A549 (cell line): ENCODE data around the gene COPE. TPM values are rescaled to one million over a fixed set of nuclear protein-coding genes. Genes with fewer than 3 reads are reported as not detected.

Experiments used
- ATAC-seq, 2 experiments: fragments of 200-7000 bp in 1 of 2; fragments of >200 bp in 1 of 2; cut with Nextera tagmentation in 1 of 2; cut with Tn5 transposase in 1 of 2; 3 replicates each; pipeline versions ENCODE4 v1.8.0 to v1.9.1; 2018 to 2020; ENCODE audit warnings: mild to moderate bottlenecking in 1 of 2, moderate library complexity in 1 of 2
- CTCF ChIA-PET: fragments of 300-600 bp; sonication (Branson Sonifier 250); formaldehyde crosslinking; extraction: SDS; loops from one replicate; lab custom pipeline; 2021; ENCODE audit warnings: antibody characterized with exemption, inconsistent platforms; lab: Yijun Ruan, JAX
- POLR2A ChIA-PET: fragments of 350-600 bp; formaldehyde crosslinking; extraction: SDS; loops from one replicate; lab custom pipeline; 2021; ENCODE audit warnings: antibody characterized with exemption, inconsistent platforms; lab: Yijun Ruan, JAX
- DNase-seq, 2 experiments: peaks; one replicate each; pipeline versions ENCODE4 v3.0.0 to v3.0.0-alpha.2; 2011 to 2016; ENCODE audit warnings: low read depth in 1 of 2, low spot score in 1 of 2
- FAIRE-seq: peaks from 2 replicates; lab custom pipeline; 2011; peaks lifted over from hg19 to GRCh38; lab: Jason Lieb, UNC
- H3K27ac ChIP-seq, 2 experiments: fragments of >200 bp; sonication (Bioruptor Twin); formaldehyde crosslinking; 3 replicates each; pipeline ENCODE4 v1.5.1; 2016 to 2017
- H3K4me1 ChIP-seq: fragments of >200 bp; sonication (Bioruptor Twin); formaldehyde crosslinking; 3 replicates; pipeline ENCODE4 v1.6.1; 2016
- H3K4me2 ChIP-seq: fragments of >200 bp; sonication (Bioruptor Twin); formaldehyde crosslinking; 3 replicates; pipeline ENCODE4 v1.6.1; 2016
- H3K4me3 ChIP-seq: fragments of >200 bp; sonication (Bioruptor Twin); formaldehyde crosslinking; 3 replicates; pipeline ENCODE4 v1.5.1; 2016
- H3K9me3 ChIP-seq: fragments of >200 bp; sonication (Bioruptor Twin); formaldehyde crosslinking; 3 replicates; pipeline ENCODE4 v1.6.1; 2016
- BHLHE40 ChIP-seq: IDR thresholded peaks from 2 replicates; pipeline ENCODE4 v1.6.1; 2012; ENCODE audit warnings: low read depth, low read length, inconsistent platforms
- CHD2 ChIP-seq: fragments of 150-350 bp; IDR thresholded peaks from 2 replicates; pipeline ENCODE4 v1.6.1; 2014; ENCODE audit warnings: low read length; ENCODE audit not compliant: partially characterized antibody
- CHD4 ChIP-seq: fragments of 200-600 bp; sonication (generic); IDR thresholded peaks from 2 replicates; pipeline ENCODE4 v1.6.1; 2016; ENCODE audit warnings: antibody characterized with exemption, mild to moderate bottlenecking, borderline replicate concordance
- EHMT2 ChIP-seq: fragments of 200-600 bp; sonication (generic); IDR thresholded peaks from 2 replicates; pipeline ENCODE4 v1.6.1; 2016; ENCODE audit warnings: antibody characterized with exemption, low read depth, mild to moderate bottlenecking, moderate library complexity
- ESRRA ChIP-seq: fragments of 150-350 bp; IDR thresholded peaks from 2 replicates; pipeline ENCODE4 v1.6.1; 2014; ENCODE audit warnings: mild to moderate bottlenecking, low read length, borderline replicate concordance
- GATA3 ChIP-seq: IDR thresholded peaks from 2 replicates; pipeline ENCODE4 v1.6.1; 2012; ENCODE audit warnings: borderline replicate concordance
- KDM5A ChIP-seq: fragments of 200-600 bp; sonication (generic); IDR thresholded peaks from 2 replicates; pipeline ENCODE4 v1.6.1; 2016; ENCODE audit warnings: antibody characterized with exemption, mild to moderate bottlenecking
- MAFK ChIP-seq: fragments of 450-650 bp; IDR thresholded peaks from 2 replicates; pipeline ENCODE4 v1.6.1; 2014; ENCODE audit not compliant: partially characterized antibody
- MAZ ChIP-seq: fragments of 150-350 bp; IDR thresholded peaks from 2 replicates; pipeline ENCODE4 v1.6.1; 2014; ENCODE audit warnings: antibody characterized with exemption, low read depth, low read length, borderline replicate concordance
- PHF8 ChIP-seq: fragments of 200-600 bp; sonication (generic); IDR thresholded peaks from 2 replicates; pipeline ENCODE4 v1.6.1; 2016; ENCODE audit warnings: low read depth, mild to moderate bottlenecking, antibody characterized with exemption, moderate library complexity, borderline replicate concordance
- RNF2 ChIP-seq: fragments of 200-600 bp; sonication (generic); IDR thresholded peaks from 2 replicates; pipeline ENCODE4 v1.6.1; 2016; ENCODE audit warnings: low read depth, mild to moderate bottlenecking, antibody characterized with exemption, moderate library complexity, borderline replicate concordance
- SMC3 ChIP-seq: fragments of >200 bp; sonication (Bioruptor Twin); formaldehyde crosslinking; IDR thresholded peaks from 3 replicates; pipeline ENCODE4 v1.6.1; 2018; ENCODE audit warnings: inconsistent platforms
- TFCP2L1 ChIP-seq: fragments of 250-450 bp; sonication (Bioruptor Pico); IDR thresholded peaks from 2 replicates; pipeline ENCODE4 v1.5.0; 2021; ENCODE audit warnings: mild to moderate bottlenecking
- ZC3H11A ChIP-seq: fragments of 450-650 bp; IDR thresholded peaks from 2 replicates; pipeline ENCODE4 v1.6.1; 2014; ENCODE audit warnings: antibody characterized with exemption, mild to moderate bottlenecking
- ZNF302 ChIP-seq: fragments of 250-450 bp; sonication (Bioruptor Pico); IDR thresholded peaks from 2 replicates; pipeline ENCODE4 v1.9.0; 2021; ENCODE audit warnings: inconsistent platforms, mild to moderate bottlenecking, moderate library complexity
- WGBS: methylation state at CpG from one replicate; pipeline ENCODE4 v1.1.6; 2017; ENCODE audit errors: missing lambda C conversion rate; 5-methylcytosine and 5-hydroxymethylcytosine counted together
- polyA plus RNA-seq, 4 experiments: library from polyadenylated mRNA; depleted of rRNA in 3 of 4; stranded (reverse); fragments of >200 nt; fragmentation: RNase III in 1 of 4; extraction: RNeasy Plus Mini Kit Qiagen cat#74134 plus additional on column Dnase treatment in 1 of 4; gene quantifications; 2 replicates in 3 of 4; 3 replicates in 1 of 4; pipeline ENCODE4 v1.2.3, GENCODE V29; 2011 to 2017
- TF ChIP-seq, protein P1 (sequence below): fragments of 250-450 bp; sonication (Bioruptor Pico); IDR thresholded peaks from 2 replicates; pipeline ENCODE4 v1.5.0; 2021; ENCODE audit warnings: mild to moderate bottlenecking, moderate library complexity, borderline replicate concordance
- TF ChIP-seq, protein P2 (sequence below): fragments of 200-600 bp; sonication (generic); IDR thresholded peaks from 2 replicates; pipeline ENCODE4 v1.6.1; 2016; ENCODE audit warnings: antibody characterized with exemption, mild to moderate bottlenecking, moderate library complexity
- TF ChIP-seq, protein P3 (sequence below): IDR thresholded peaks from 2 replicates; pipeline ENCODE4 v1.6.1; 2012; ENCODE audit warnings: low read depth, borderline replicate concordance

COPE gene
- polyA plus RNA-seq, 2 of the 4 experiments (the other 2 are of a cell fraction), result 94.0 to 114 TPM

DNA sequence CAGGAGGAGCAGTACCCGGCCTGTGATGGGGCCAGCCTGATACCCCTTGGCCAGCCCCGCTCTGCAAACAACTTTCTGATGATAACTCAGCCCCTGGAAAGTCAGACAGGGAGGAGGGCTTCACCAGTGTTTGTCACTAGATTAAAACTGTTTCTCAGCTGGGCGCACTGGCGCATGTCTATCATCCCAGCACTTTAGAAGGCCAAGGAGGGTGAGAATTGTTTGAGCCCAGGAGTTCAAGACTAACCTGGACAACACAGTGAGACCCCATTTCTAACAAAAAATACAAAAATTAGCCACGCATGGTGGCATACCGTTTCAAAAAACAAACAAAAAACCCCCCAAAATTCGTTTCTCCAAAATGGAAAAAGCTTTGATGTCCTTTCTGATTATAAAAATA is 17.7 kb downstream of the COPE start (continued):
- TF ChIP-seq BHLHE40, result no peak
- no peak for TF ChIP-seq TFCP2L1 (CRISPR knock-in tag)
- TF ChIP-seq, protein P1, sequence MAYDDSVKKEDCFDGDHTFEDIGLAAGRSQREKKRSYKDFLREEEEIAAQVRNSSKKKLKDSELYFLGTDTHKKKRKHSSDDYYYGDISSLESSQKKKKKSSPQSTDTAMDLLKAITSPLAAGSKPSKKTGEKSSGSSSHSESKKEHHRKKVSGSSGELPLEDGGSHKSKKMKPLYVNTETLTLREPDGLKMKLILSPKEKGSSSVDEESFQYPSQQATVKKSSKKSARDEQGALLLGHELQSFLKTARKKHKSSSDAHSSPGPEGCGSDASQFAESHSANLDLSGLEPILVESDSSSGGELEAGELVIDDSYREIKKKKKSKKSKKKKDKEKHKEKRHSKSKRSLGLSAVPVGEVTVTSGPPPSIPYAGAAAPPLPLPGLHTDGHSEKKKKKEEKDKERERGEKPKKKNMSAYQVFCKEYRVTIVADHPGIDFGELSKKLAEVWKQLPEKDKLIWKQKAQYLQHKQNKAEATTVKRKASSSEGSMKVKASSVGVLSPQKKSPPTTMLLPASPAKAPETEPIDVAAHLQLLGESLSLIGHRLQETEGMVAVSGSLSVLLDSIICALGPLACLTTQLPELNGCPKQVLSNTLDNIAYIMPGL (CRISPR knock-in tag), result no peak
- TF ChIP-seq PHF8, result no peak
- TF ChIP-seq RNF2, result no peak
- no peak for TF ChIP-seq KDM5A

DNA sequence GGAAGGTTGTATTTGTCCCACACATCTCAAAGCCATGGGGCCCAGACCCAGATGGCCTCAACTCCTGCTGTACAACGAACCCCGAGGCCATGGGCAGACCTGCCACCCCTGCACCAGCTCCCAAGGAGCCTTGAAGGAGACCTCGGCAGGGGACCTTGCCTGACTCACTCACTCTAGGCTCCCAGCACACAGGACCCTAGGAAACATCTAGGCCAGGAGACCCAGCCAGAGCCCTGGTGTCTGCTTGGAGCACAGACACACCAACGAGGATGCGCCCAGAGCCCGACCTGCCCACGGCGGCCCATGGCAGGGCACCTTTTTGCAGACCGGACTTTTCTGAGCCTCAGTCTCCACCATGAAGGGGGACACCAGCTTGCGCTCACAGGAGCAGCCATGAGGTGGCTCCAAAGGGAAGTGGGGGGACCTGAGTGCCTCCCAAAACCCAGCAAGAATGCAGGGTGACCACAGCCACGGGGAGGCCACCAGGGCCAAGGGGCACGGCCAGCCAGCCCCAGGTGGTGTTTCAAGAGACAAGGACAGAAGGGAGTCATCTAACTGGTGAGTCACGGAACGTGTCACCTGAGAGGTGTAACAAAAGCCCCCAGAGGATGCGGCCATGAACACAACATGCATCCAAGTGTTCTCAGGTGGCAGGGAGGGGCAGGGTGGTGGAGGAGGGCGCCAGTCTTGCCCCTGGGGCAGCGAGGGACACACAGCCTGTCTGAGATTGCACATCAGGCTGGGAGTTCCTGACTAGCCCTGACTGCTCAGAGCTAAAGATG is 18.3 kb downstream of the COPE start:
- H3K27ac ChIP-seq, result no peak overlapping the region
- no peak for DNase-seq
- 90% methylated on average over 9 of the region's 17 CpGs for WGBS
- TF ChIP-seq ZC3H11A (no peak), ZNF302 (CRISPR knock-in tag) (no peak), GATA3 (no peak), CHD4 (no peak), SMC3 (no peak)
- TF ChIP-seq, protein P2, sequence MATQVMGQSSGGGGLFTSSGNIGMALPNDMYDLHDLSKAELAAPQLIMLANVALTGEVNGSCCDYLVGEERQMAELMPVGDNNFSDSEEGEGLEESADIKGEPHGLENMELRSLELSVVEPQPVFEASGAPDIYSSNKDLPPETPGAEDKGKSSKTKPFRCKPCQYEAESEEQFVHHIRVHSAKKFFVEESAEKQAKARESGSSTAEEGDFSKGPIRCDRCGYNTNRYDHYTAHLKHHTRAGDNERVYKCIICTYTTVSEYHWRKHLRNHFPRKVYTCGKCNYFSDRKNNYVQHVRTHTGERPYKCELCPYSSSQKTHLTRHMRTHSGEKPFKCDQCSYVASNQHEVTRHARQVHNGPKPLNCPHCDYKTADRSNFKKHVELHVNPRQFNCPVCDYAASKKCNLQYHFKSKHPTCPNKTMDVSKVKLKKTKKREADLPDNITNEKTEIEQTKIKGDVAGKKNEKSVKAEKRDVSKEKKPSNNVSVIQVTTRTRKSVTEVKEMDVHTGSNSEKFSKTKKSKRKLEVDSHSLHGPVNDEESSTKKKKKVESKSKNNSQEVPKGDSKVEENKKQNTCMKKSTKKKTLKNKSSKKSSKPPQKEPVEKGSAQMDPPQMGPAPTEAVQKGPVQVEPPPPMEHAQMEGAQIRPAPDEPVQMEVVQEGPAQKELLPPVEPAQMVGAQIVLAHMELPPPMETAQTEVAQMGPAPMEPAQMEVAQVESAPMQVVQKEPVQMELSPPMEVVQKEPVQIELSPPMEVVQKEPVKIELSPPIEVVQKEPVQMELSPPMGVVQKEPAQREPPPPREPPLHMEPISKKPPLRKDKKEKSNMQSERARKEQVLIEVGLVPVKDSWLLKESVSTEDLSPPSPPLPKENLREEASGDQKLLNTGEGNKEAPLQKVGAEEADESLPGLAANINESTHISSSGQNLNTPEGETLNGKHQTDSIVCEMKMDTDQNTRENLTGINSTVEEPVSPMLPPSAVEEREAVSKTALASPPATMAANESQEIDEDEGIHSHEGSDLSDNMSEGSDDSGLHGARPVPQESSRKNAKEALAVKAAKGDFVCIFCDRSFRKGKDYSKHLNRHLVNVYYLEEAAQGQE, result no peak
- CTCF ChIA-PET, result interaction anchor here (0.6 to 0.9 kb wide), 2 partner anchors 15 kb away, joined by 3 read pairs; no protein-coding TSS in a partner anchor
- ATAC-seq, result no peak
- FAIRE-seq, result no peak
- no peak overlapping the region for H3K4me2 ChIP-seq
- no peaks in the 10 kb centered on the region for H3K9me3 ChIP-seq
- no peak overlapping the region for H3K4me3 ChIP-seq
- POLR2A ChIA-PET, result no interaction called here
- H3K4me1 ChIP-seq, result peaks cover 3% of the 10 kb centered on the region; the same call in 1 of the 3 replicates

DNA sequence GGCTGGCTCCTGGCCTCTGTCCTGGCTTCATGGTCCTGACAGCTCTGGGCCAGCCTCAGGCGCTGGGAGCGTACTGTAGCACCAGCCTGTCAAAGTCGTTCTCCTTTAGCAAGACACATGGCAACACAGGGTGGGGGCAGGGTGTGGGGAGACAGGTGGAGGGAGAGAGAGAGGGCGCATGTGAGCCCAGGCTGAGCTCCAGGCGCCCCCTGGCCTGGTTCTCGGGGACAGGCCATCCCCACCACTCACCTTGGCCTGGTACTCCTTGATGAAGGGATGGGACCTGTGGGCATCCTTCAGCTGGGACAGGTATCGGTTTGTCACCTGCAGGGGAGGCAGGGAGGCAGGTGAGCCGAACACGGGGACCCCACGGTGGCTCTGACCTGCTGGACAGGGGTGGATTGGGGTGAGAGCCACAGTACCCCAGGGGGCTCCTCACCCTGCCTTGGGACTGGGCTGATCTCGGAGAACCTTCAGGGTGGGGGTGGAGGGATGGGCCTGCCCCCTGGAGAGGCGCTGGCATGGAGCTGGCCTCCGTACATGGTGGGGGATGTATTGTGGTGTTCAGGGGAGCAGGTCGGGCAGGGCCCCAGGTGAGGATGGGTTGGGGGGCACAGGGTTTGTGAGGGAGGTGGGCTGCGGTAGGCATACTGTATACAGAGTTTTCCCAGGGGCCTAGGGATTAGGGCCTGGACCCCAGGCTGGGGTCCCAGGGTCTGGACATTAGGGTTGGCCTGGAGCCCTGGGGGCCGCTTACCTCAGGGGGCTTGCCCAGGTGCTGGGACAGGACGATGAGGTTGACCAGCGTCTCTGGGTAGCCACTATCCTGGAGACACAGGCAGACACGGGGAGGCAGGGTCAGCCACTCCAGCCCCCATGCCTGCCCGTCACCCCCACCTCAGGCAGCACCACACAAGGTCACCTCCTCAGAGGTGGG is 19.3 kb downstream of the COPE start:
- peaks cover 4% of the 10 kb centered on the region; the same call in 1 of the 3 replicates for H3K4me1 ChIP-seq
- no peak for FAIRE-seq
- no peak overlapping the region for H3K27ac ChIP-seq
- WGBS, result 71% methylated on average over 8 of the region's 20 CpGs
- no peak overlapping the region for H3K4me2 ChIP-seq
- H3K4me3 ChIP-seq, result no peak overlapping the region
- CTCF ChIA-PET, result interaction anchor here (0.6 to 1.9 kb wide), 2 partner anchors 65 to 88 kb away, joined by 4 to 6 read pairs; no protein-coding TSS in a partner anchor
- TF ChIP-seq BHLHE40 (no peak), EHMT2 (no peak), MAFK (no peak), ESRRA (no peak), CHD2 (no peak), MAZ (no peak), TFCP2L1 (CRISPR knock-in tag) (no peak)
- TF ChIP-seq, protein P3, sequence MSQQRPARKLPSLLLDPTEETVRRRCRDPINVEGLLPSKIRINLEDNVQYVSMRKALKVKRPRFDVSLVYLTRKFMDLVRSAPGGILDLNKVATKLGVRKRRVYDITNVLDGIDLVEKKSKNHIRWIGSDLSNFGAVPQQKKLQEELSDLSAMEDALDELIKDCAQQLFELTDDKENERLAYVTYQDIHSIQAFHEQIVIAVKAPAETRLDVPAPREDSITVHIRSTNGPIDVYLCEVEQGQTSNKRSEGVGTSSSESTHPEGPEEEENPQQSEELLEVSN, result no peak
- TF ChIP-seq, all 56 proteins: peak for 0
- POLR2A ChIA-PET, result no interaction called here
- ATAC-seq (no peak), DNase-seq (no peak)
- no peaks in the 10 kb centered on the region for H3K9me3 ChIP-seq
